ENCODE results near the gene PRKN.

- TF ChIP-seq CTBP1 (IDR thresholded peaks at IDR 0.05; ENCODE audit: borderline replicate concordance) (no peak), FOXM1 (IDR thresholded peaks at IDR 0.05; ENCODE audit: borderline replicate concordance) (no peak), BHLHE40 (IDR thresholded peaks at IDR 0.05; ENCODE audit: borderline replicate concordance) (no peak), NFRKB (IDR thresholded peaks at IDR 0.05) (no peak), L3MBTL2 (conservative IDR thresholded peaks at IDR 0.05) (no peak), TARDBP (IDR thresholded peaks at IDR 0.05) (no peak), FOXK2 (IDR thresholded peaks at IDR 0.05) (no peak), PKNOX1 (IDR thresholded peaks at IDR 0.05) (no peak), SP1 (IDR thresholded peaks at IDR 0.05) (no peak), ZNF384 (IDR thresholded peaks at IDR 0.05) (no peak), HDGF (IDR thresholded peaks at IDR 0.05; ENCODE audit: borderline replicate concordance) (no peak), LEF1 (IDR thresholded peaks at IDR 0.05; ENCODE audit: borderline replicate concordance) (no peak), FOXA1 (IDR thresholded peaks at IDR 0.05) (no peak), ELF4 (IDR thresholded peaks at IDR 0.05) (no peak)
These were observed 46.7 kb downstream of the PRKN start for GRCh38 chr6:162680871-162681270.

All from HEK293T (cell line).